Activated naive CD8-positive, alpha-beta T cell (primary cell): ENCODE results near the gene ZBTB46.
A peak's percentile ranks its signal among the peaks of the same experiment; 100 is the strongest.

Source experiments
- H3K27ac Mint-ChIP-seq: one replicate; pipeline ENCODE4 v1.8.0; 2021; ENCODE audit warnings: mixed read lengths
- H3K27me3 Mint-ChIP-seq: one replicate; pipeline ENCODE4 v1.8.0; 2021; ENCODE audit warnings: mixed read lengths
- H3K36me3 Mint-ChIP-seq: one replicate; pipeline ENCODE4 v1.8.0; 2021; ENCODE audit warnings: mixed read lengths
- H3K4me1 Mint-ChIP-seq: one replicate; pipeline ENCODE4 v1.8.0; 2021; ENCODE audit warnings: low read depth, mixed read lengths
- H3K4me3 Mint-ChIP-seq: one replicate; pipeline ENCODE4 v1.8.0; 2021; ENCODE audit warnings: mild to moderate bottlenecking, mixed read lengths
- H3K9me3 Mint-ChIP-seq: one replicate; pipeline ENCODE4 v1.8.0; 2021; ENCODE audit warnings: low read depth, mixed read lengths

ZBTB46 gene

DNA sequence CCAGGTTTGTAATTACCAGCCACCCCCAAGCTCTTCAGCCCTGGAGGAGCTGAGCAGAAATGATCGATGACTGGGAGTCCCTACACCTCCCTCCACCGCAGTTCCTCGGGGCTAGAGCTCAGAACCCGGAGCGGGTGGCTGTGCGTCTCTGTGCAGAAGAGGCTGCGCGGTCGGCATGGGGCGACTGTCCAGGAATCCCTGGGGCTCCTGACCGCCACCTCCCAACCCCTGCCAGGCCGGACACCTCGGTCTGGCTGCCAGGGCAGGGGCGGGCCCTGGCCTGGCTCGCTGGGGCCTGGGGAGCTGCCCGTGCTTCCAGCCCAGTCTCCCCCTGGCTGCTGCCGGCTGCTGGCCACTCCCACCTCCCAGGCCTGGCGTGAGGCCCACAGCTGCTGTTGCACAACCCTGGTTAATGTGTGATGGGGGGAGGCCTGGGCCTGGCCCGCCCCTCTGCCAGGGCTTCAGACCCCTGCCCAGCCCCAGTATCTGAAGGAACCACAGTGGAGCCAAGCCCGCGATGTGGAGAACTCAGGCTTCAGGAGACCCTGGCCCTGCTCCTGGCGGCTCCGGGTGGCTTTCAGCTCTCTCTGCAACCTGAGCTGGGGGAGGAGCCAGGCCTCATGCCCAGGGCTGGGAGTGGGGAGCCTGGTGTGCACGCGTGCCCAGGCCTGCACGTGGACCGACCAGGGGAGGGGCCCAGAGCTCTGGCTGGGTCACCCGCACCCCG, 90.3 kb downstream of the ZBTB46 start:
- H3K4me3 Mint-ChIP-seq: peak overlapping the region; percentile 54
- peaks cover 12% of the 10 kb centered on the region for H3K4me1 Mint-ChIP-seq
- H3K36me3 Mint-ChIP-seq: no peaks in the 10 kb centered on the region
- no peak overlapping the region for H3K27ac Mint-ChIP-seq
- H3K27me3 Mint-ChIP-seq: no peaks in the 10 kb centered on the region
- H3K9me3 Mint-ChIP-seq: no peaks in the 10 kb centered on the region

DNA sequence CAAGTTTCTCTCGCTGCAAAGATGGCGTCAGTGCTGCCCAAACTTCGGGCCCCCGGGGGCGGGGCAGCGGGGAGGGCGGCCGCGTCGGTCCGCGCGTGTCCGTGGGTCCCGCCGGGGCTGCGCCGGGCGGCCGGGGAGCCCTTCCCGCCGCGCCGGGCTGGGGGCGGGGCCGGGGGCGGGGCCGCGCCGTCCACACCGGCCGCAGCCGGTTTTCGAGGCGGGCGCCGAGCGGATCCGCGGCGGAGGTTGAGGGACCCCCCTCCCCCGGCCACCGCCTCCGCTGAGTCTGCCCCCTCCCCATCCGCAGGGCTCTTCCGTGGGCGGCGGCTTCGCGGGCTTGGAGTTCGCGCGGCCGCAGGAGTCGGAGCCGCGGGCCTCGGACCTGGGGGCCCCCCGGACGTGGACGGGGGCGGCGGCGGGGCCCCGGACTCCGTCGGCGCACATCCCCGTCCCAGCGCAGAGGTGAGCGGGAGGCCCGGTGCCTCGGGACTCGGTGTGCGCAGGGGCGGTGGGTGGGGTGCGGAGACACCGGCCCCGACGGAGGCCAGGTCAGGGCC, 90.9 kb downstream of the ZBTB46 start:
- H3K9me3 Mint-ChIP-seq: no peaks in the 10 kb centered on the region
- peak overlapping the region; percentile 54 for H3K4me3 Mint-ChIP-seq
- no peaks in the 10 kb centered on the region for H3K36me3 Mint-ChIP-seq
- H3K27ac Mint-ChIP-seq: no peak overlapping the region
- H3K4me1 Mint-ChIP-seq: peaks cover 15% of the 10 kb centered on the region
- H3K27me3 Mint-ChIP-seq: no peaks in the 10 kb centered on the region

DNA sequence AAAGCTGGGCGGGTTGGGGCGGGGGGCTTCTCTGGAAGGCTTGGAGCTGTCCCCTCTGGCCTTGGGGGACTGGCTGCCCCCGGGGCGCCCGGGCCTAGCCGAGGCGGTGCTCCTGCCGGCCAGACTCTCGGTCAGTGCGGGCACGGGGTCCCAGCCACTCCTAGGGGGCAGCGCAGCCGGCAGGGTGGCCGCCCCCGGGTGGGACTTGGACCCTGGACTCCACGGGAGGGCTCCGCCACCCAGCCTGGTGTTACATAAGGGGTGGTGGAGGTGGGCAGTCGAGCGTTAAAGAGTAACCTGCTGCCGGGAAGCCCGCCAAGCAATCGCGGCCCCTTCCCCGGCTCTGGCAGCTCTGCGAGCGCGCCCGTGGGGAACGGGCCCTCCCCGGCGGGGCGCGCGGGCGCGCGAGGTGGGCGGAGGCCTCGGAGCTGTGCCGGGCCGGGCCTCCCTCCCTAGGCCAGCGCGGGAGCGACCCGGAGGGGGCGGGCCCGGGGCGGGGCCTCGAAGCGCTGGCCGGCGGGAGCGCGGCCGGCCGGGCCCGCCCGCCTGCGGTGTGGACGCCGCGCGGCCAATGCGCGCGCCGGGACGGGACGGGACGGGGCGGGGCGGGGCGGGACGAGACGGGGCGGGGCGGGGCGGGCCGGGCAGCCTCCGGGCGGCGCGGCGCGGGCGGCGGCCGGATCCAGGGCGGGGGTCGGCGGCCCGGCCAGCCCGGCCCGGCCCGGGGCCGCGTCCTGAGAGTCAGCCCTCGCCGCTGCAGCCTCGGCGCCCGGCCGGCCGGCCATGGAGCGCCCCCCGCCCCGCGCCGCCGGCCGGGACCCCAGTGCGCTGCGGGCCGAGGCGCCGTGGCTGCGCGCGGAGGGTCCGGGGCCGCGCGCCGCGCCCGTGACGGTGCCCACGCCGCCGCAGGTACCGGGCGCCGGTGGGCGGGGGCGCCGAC, 91.7 kb downstream of the ZBTB46 start, which contains the start of gene SLC2A4RG:
Gene SLC2A4RG, plus strand, starts transcription at position 647 of the 940 bp plus-strand sequence. Its CDS starts 137 bp downstream, at position 784.
- no peaks in the 10 kb centered on the region for H3K27me3 Mint-ChIP-seq
- H3K27ac Mint-ChIP-seq: no peak within 1 kb of the TSS
- peak within 1 kb of the TSS; percentile 54 for H3K4me3 Mint-ChIP-seq
- no peaks in the 10 kb centered on the region for H3K36me3 Mint-ChIP-seq
- H3K9me3 Mint-ChIP-seq: no peaks in the 10 kb centered on the region
- H3K4me1 Mint-ChIP-seq: peaks cover 15% of the 10 kb centered on the region

DNA sequence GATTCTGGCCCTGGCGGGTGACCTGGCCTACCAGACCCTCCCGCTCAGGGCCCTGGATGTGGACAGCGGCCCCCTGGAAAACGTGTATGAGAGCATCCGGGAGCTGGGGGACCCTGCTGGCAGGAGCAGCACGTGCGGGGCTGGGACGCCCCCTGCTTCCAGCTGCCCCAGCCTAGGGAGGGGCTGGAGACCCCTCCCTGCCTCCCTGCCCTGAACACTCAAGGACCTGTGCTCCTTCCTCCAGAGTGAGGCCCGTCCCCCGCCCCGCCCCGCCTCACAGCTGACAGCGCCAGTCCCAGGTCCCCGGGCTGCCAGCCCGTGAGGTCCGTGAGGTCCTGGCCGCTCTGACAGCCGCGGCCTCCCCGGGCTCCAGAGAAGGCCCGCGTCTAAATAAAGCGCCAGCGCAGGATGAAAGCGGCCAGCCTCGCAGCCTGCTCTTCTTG, 92.4 kb downstream of the ZBTB46 start:
- H3K27ac Mint-ChIP-seq: no peak overlapping the region
- no peaks in the 10 kb centered on the region for H3K36me3 Mint-ChIP-seq
- H3K4me1 Mint-ChIP-seq: peaks cover 20% of the 10 kb centered on the region
- H3K4me3 Mint-ChIP-seq: peak overlapping the region; percentile 30
- H3K27me3 Mint-ChIP-seq: no peaks in the 10 kb centered on the region
- H3K9me3 Mint-ChIP-seq: no peaks in the 10 kb centered on the region

DNA sequence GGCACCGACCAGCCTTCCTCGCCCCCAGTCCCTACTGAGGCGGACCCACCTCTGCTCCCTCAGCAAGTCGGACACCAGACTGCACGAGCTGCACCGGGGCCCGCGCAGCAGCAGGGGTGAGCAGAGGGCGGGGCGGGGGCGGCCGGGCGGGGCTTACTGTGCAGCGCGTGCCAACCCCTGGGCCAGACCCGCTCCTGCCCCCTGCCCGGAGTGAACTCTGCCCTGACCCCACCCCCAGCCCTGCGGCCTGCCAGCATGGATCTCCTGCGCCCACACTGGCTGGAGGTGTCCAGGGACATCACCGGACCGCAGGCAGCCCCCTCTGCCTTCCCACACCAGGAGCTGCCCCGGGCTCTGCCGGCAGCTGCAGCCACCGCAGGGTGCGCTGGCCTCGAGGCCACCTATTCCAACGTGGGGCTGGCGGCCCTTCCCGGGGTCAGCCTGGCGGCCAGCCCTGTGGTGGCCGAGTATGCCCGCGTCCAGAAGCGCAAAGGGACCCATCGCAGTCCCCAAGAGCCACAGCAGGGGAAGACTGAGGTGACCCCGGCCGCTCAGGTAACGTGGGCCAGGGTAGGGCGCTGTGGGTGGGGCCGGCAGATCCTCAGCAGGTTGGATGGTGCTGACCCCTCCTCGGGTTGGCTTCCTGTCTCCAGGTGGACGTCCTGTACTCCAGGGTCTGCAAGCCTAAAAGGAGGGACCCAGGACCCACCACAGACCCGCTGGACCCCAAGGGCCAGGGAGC, 92.9 kb downstream of the ZBTB46 start:
- H3K27me3 Mint-ChIP-seq: no peaks in the 10 kb centered on the region
- no peaks in the 10 kb centered on the region for H3K36me3 Mint-ChIP-seq
- no peaks in the 10 kb centered on the region for H3K9me3 Mint-ChIP-seq
- H3K27ac Mint-ChIP-seq: no peak overlapping the region
- H3K4me3 Mint-ChIP-seq: peak overlapping the region; percentile 30
- H3K4me1 Mint-ChIP-seq: peaks cover 22% of the 10 kb centered on the region

DNA sequence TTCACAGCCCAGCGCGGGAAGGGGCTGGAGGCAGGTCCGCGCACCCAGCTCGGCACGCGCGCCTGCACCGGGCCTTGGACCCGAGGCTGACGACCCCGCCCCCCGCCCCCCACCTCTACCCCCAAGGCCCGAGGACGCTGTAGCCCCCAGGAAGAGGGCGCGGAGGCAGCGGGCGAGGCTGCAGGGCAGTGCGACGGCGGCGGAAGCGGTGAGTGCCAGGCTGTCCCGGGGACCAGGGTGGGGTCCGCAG, 93.4 kb downstream of the ZBTB46 start:
- H3K27me3 Mint-ChIP-seq: no peaks in the 10 kb centered on the region
- H3K27ac Mint-ChIP-seq: no peak overlapping the region
- peaks cover 22% of the 10 kb centered on the region for H3K4me1 Mint-ChIP-seq
- no peak overlapping the region for H3K4me3 Mint-ChIP-seq
- no peaks in the 10 kb centered on the region for H3K9me3 Mint-ChIP-seq
- H3K36me3 Mint-ChIP-seq: no peaks in the 10 kb centered on the region

DNA sequence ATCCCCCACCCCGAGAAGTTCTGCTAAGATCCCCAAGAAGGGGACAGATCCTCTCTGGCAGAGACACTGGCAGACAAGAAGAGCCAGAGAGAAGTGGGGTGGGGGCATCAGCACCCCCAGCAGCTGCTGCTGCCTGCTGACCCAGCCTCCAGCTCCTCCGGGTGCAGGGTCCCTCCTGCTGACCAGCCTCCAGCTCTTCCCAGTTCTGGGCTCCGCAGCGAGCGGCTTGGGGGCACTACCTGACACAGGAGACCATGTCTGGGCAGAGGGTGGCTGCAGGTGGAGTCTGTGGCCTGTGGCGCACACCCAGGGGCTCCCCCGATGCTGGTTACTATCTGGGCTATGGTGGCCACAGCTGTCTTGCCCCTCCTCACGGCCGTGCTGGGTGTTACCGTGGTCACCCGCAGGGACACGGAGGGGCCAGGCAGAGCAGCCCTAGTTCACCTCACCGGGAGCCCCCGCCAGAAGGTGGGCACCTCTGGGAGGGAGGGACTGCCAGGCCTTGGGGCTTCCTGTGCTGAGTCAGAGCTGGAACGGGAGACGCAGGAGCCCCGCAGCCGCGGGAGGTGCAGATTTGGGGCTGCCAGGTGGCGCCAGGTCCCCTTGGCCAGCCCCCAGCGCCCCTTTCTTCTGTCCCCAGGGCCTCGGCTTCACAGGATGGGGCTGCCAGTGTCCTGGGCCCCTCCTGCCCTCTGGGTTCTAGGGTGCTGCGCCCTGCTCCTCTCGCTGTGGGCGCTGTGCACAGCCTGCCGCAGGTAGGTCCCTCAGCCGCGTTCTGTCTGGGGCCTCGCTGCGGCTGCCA, 94.0 kb downstream of the ZBTB46 start:
- Mint-ChIP-seq H3K4me3 (peak overlapping the region; percentile 78), H3K36me3 (no peaks in the 10 kb centered on the region), H3K27me3 (no peaks in the 10 kb centered on the region), H3K4me1 (peaks cover 22% of the 10 kb centered on the region), H3K9me3 (no peaks in the 10 kb centered on the region), H3K27ac (no peak overlapping the region)

DNA sequence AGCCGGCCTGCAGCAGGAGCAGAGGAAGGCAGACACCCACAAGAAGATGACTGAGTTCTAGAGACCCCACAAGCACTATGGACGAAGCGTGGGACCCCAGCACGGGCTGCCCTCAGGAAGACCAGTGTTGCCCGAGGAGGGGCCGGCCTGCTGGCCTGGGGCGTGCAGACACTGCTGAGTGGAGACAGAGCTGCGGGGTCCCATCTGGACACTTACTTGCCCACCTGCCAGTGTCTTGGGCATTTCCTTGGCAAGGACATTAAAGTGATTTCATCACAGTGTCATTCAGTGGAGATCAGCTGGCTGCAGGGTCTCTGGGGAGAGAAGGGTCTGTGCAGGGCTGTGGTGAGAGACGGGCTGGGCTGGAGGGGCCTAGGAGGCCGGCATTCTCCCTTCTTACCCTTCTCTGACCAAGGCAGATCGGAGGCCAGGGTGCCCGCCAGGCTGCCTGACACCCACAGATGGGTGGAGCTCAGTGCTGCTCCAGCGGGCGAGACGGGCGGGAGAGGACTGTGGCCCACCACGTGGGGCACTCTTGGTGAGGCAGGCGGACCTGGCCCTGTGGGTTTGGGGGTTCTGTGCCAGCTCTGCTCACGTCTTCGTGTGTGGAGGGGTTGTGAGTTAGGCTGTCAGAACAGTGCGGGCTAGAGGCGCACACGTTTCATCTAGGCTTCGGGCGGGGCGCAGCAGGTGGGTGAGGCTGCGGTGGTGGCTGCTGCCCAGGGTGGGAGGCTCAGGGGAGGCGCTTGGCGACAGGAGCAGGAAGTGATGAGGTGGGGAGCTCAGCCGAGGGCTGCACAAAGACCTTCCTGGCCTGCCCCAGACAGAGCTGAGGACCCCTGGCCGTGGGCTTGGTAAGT, 95.0 kb downstream of the ZBTB46 start, which contains the start of gene LIME1:
Gene LIME1, plus strand, starts transcription at position 806 of the 860 bp plus-strand sequence. CDS start 886 bp downstream, outside the sequence.
- H3K36me3 Mint-ChIP-seq: no peaks in the 10 kb centered on the region
- no peak within 1 kb of the TSS for H3K27ac Mint-ChIP-seq
- H3K27me3 Mint-ChIP-seq: no peaks in the 10 kb centered on the region
- no peaks in the 10 kb centered on the region for H3K9me3 Mint-ChIP-seq
- H3K4me3 Mint-ChIP-seq: peak within 1 kb of the TSS; percentile 78
- H3K4me1 Mint-ChIP-seq: peaks cover 22% of the 10 kb centered on the region

DNA sequence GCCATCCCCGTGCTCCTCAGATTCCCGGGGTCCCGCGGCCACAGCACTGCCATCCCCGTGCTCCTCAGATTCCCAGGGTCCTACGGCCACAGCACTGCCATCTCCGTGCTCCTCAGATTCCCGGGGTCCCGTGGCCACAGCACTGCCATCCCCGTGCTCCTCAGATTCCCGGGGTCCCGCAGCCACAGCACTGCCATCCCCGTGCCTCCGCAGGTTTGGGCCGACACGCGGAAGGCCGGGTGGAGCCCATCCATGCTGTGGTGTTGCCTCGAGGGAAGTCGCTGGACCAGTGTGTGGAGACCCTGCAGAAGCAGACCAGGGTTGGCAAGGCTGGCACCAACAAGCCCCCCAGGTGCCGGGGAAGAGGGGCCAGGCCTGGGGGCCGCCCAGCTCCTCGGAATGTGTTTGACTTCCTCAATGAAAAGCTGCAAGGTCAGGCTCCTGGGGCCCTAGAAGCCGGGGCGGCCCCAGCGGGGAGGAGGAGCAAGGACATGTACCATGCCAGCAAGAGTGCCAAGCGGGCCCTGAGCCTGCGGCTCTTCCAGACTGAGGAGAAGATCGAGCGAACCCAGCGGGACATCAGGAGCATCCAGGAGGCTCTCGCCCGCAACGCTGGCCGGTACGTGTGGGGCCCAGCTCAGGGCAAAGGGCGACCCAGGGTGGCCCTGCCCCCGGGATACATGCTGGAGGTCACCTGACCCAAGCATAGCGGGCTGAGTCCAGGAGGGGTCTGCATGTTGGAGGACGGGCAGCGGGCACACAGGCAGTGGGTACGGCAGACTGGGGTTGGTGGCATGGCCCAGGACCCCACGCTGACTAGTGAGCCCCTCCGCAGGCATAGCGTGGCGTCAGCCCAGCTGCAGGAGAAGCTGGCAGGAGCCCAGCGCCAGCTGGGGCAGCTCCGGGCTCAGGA, 95.9 kb downstream of the ZBTB46 start:
- Mint-ChIP-seq H3K27me3 (no peaks in the 10 kb centered on the region), H3K9me3 (no peaks in the 10 kb centered on the region), H3K4me1 (peaks cover 24% of the 10 kb centered on the region), H3K36me3 (no peaks in the 10 kb centered on the region), H3K4me3 (no peak overlapping the region), H3K27ac (no peak overlapping the region)

DNA sequence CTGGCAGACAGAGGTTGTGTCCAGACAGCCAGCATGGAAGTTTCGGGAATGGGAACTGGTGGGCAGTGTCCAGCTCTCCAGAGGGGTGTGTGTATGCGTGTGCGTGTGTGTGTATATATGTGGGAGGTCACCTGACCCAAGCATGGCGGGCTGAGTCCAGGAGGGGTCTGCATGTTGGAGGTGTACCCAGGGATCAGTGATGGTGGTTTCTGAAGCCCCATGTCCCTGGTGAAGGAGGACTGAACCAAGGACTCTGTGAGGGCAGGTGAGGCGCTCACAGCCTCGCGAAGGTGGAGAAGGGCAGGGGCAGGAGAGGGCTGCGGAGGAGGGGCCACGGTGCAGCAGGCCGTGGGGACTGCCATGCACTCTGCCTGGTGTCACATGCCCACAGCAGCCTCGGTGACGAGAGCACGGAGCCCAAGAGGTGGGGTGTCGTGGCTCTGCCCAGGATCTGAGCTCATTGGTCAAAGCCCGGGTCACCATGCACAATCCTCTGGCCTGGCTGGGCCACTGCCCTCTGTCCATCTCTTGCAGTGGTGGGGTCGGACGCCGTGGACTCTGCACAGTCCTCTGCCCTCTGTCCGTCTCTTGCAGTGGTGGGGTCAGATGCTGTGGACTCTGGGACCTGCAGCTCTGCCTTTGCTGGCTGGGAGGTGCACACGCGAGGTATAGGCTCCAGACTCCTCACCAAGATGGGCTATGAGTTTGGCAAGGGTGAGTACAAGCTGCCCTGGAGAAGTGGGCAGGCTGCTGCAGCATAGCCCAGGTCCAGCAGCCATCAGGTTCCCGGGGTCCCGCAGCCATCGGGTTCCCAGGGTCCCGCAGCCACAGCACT, 96.7 kb downstream of the ZBTB46 start:
- H3K9me3 Mint-ChIP-seq: no peaks in the 10 kb centered on the region
- H3K4me3 Mint-ChIP-seq: no peak overlapping the region
- no peak overlapping the region for H3K27ac Mint-ChIP-seq
- peaks cover 30% of the 10 kb centered on the region for H3K4me1 Mint-ChIP-seq
- no peaks in the 10 kb centered on the region for H3K27me3 Mint-ChIP-seq
- peaks cover 3% of the 10 kb centered on the region for H3K36me3 Mint-ChIP-seq

DNA sequence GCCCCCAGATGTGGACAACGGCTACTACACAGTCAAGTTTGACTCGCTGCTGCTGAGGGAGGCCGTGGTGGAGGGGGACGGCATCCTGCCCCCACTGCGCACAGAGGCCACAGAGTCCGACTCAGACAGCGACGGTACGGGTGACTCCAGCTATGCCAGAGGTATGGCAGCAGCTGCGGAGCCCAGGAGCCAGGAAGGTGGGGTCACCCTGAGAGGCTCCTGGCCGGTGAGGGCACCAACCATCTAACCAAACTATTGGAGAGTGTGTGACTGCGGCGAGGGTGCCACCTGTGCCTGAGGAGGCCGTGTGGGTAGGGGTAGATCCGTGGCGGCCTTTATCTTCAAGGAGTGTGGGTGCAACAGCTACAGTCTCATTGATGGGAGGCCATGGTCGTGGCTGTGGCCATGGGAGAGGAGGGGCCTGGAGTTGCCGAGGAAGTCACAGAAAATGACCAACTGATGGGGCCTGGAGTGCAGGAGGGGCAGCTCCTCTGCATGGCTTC, 97.4 kb downstream of the ZBTB46 start:
- peaks cover 35% of the 10 kb centered on the region for H3K4me1 Mint-ChIP-seq
- peaks cover 3% of the 10 kb centered on the region for H3K36me3 Mint-ChIP-seq
- no peaks in the 10 kb centered on the region for H3K9me3 Mint-ChIP-seq
- no peak overlapping the region for H3K27ac Mint-ChIP-seq
- H3K4me3 Mint-ChIP-seq: no peak overlapping the region
- H3K27me3 Mint-ChIP-seq: no peaks in the 10 kb centered on the region

DNA sequence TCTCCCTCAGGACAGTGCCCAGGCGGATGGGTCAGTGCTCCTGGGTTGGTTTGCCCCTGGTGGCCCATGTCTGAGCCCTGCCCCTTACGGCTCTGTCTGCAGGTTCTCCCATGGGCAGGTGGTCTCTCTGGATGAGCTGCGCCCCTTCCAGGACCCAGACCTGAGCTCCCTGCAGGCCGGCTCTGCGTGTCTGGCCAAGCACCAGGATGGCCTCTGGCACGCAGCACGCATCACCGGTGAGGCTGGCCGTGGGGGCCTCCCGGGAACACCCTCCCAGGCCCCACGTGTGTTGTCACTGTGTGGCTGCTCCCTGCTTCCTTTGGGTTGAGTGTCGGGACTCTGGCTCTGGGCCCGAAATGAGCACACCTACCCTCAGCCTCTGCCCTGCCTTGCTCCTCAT, 97.9 kb downstream of the ZBTB46 start:
- H3K9me3 Mint-ChIP-seq: no peaks in the 10 kb centered on the region
- no peak overlapping the region for H3K4me3 Mint-ChIP-seq
- H3K36me3 Mint-ChIP-seq: peaks cover 3% of the 10 kb centered on the region
- H3K4me1 Mint-ChIP-seq: peaks cover 41% of the 10 kb centered on the region
- H3K27me3 Mint-ChIP-seq: no peaks in the 10 kb centered on the region
- H3K27ac Mint-ChIP-seq: no peak overlapping the region
